HG02759 (cell line): ENCODE results near the gene C5.
A peak's percentile ranks its signal among the peaks of the same experiment; 100 is the strongest.

Experiments
- ATAC-seq: cut with Tn5 transposase; IDR thresholded peaks from one replicate; pipeline ENCODE4 v1.9.1; 2021; ENCODE audit warnings: mild to moderate bottlenecking, moderate library complexity; ENCODE audit not compliant: unreplicated experiment

Gene C5

DNA sequence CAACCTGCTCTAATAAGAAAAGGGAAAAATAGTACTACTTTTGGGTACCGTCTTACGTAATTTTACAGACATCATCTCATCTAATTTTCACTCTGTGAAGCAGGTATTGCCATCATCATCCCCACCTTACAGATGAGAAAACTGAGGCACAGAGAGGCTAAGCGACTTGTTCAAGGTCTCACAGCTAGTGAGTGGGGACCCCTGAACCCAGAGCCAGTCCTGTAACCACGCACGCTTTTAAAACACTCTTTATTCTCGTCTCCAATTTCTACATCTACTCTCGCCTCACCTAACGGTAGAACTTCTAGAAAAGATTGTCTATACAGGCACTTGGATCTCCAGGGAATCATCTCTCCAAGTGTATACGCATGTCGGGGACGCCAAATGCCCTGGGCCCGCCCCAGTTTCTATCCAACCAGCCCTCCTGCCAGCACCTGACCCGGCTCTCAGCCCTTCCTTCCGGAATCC is 122.0 kb downstream of the C5 start:
- peak; percentile 2 for ATAC-seq

DNA sequence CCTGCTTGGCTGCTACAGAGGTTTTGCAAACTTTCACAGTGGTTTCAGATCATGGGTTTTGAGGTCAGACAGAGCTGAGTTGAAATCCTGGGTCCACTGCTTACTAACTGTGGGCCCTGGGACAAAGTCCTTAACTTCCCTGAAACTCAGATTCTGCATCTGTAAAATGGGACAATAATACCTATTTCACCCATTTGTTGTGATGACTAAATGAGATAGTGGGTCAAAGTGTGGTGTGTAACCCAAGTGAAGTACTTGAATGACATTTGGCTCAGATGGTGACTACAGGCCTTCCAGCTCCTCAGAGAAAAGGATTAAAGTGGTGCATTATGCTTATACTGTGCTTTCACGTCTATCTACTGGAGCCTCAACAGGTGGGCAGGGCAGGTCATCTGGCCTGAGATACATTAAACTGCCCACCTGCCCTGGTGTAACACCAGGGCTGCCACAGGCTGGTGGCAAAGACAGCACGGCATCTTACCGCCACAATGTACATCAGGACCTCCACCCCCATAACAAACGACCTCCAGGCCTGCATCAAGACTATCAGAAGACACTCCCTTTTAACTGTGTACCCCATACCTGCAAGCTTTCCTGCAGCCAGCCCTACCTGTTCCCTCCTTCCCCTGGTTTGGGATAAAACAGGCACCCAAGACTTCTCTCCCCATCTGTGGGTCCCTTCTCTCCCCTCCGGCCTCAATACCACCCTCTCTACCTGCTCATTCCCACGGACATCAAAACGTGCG is 122.6 kb downstream of the C5 start:
- ATAC-seq: no peak

DNA sequence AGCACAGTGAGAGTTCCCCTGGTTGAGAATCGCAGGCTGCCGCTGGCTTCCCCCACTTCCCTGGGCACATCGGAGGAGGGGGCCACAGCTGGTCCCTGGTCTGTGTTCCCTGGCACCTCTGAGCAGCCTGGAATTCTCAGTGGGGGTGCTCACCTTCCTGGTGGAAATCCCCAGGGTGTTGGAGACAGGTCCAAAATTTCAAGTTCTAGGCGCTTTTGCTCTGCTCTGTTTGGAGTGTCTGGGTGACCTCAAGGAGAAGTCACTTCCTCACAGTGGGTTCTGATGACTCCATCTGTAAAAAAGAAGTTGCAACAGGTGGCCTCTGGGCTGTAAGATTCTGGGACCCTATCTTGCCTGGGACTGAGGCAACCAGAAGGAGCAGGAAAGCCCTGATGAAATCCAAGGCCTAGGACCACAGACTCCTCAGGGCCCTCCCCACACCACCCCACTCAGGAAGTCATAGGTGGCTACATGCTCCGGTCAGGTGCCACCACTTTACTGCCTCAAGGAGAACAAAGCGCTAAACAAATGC is 123.6 kb downstream of the C5 start, which contains the start of gene TRAF1:
Gene TRAF1 (minus strand): TSS at position 400 of the 532 bp plus-strand sequence. CDS start 721 bp downstream, outside the sequence.
- peak; percentile 25 for ATAC-seq

DNA sequence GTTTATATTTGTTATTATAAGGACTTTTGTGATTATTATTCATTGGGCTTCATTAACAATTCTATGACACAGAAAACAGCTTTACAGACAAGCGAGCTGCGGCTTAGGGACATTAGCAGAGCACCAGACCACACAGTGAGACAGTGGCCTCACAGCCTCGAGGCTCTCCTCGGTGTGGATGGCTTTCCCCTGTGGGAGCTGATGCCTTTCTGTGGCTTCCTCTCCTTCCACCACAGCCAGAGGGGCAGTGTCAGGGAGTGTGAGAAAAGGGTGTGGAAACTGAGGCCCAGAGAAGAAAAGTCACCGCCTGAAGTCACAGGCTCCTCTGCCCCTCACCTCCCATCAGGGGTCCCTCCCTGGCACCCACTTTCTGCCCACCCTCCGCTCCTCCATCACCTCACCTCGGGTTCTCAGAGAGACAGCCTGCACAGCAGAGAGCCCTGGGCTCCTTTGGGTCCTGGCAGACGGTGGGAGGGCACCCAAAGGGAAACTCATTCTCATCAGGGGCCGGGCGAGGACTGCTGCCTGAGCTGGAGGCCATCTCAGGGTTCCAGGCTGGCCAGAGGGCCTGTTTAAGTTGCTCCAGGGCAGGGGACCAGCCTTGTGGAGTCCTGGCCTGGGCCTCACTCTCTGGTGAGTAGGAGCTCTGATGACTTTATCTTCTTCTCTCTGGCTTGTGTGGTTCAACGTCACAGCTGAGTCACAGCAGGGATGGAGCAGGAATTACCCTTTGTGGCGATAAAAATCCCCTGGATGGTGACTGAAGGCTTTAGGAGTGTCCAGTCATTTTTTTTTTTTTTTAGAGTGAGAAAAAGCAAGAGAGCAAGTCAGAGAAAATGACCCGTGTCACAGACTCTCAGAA is 124.3 kb downstream of the C5 start:
- ATAC-seq: peak; percentile 46

GRCh38 chr9:120924698-120925534 is 125.2 kb downstream of the C5 start:
- ATAC-seq: no peak

DNA sequence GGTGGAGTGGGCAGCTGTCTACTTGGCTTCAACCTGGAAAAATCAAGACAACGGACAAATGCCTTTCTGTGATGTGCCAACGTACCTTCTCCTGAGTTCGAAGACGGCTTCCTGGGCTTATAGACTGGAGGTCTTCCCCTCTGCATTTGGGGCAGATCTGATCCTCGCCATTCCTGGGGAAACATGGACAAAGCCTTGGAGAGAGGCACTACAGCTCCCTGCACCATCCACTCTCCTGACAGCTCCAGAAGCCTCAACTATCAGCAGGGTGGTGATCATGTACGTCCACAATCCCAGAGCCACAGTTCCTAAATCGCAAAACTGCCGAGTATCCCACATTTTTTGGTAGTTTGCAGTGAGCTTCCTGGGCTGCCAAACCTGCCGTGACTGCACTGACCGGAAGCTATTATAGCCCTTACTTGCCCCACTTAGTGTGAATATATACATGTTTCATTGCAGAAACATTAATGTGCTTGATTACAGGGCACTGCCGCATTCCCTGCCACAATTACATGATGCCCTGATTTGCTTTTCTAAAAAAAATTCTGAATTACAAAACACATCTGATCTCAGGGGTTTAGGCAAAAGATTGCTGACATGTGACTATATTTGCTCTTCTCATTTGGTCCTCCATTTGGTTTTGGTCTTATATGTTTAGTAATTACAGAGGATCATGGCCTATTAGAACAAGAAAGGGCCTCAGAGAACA is 126.3 kb downstream of the C5 start:
- no peak for ATAC-seq

- ATAC-seq: no peak
Measured at GRCh38 chr9:120922404-120923195, 127.5 kb downstream of the C5 start.

GRCh38 chr9:120921661-120922181 is 128.4 kb downstream of the C5 start:
- ATAC-seq: no peak

DNA sequence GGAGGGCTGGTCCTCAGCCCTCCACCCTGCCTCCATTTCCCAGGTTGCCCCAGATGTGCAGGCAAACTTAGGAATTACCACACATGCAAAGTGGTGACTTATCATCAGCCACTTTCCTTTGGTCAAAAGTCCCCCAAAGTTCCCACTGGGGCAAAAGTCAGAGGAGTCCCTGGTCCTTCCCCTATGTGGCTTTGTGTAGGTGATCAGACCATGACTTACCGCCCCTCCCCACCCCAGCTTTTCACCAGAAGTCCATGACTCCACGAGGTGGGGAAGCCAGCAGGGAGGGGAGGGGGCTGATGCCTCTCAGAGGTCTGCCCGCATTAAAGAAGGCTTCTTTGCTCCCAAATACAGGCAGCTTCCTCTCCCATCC is 129.3 kb downstream of the C5 start:
- ATAC-seq: peak; percentile 43

DNA sequence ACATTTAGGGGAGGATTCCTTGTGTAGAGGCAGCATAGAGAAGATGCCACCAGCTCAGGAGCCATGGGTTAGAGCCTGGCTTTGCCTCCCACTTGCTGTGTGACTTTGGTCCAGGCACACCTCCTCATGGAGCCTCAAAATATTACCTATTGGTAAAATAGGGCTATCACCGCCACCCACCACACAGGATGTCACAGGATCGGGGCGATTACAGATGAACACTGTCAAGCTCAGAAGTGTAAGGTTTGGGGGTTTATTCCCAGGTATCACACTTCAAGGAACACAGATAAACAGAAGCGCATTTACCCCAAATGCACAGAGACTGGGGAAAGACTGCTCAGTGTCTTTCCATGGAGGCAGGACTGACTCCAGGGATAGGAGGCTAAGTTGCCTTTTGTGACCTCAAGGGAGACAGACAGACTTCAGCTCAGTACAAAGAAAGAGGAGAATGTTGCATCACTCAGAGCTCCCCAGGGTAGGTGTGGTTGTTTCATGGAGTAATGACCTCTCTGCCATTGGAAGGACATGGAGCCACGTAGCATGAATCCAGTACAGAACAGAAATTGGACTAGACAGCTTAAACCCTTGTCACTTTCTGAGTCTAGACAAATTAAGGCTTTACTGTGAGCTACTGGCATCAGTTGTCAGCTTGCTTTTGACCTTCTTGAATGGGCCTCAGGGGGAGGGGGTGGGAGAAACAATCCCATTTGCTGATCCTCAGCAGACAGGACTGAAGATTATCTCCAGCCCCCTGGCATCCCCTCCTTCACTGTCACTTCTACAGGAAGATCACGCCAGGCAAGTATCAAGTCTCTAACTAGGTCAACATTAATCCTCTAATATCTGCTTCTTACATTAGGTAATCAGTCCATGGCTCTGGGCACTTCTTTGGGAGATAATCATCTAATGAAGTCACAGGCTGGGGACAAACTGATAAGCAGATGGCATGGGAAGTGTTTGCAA is 130.0 kb downstream of the C5 start:
- no peak for ATAC-seq

GRCh38 chr9:120918931-120919842 is 130.9 kb downstream of the C5 start:
- ATAC-seq: no peak

DNA sequence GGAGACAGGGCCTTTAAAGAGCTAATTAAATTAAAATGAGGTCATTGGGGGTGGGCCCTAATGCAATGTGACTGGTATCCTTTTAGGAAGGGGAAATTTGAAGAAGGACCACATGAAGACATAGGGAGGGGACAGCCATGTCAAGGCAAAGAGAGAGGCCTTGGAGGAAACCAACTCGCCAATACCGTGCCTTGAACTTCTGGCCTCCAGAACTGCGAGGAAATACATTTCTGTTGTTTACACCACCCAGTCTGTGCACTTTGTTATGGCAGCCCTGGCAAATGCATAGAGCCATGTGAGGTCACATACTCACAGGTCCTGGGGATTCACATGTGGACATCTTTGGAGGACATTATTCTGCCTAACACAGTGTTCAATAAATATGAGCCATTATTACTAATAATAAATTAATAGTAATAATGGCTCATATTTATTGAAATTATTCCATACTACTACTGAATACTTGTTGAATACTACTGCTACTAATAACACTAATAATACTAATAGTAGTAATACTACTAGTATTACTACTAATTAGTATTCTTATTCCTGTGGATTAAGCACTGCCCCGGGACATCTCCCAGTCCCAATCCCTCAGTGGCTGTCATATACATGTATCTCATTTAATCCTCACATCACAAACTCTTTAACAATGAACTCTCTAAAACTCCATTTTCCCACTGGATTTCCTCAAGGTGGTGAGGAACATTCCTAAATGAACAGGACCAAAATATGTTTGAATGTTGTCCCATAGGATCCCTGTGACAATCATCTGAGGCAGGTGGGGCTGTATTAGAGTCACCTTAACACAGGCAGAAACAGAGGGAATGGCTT is 131.9 kb downstream of the C5 start:
- no peak for ATAC-seq

- ATAC-seq: no peak
Measured at GRCh38 chr9:120916991-120917880, 132.8 kb downstream of the C5 start.

DNA sequence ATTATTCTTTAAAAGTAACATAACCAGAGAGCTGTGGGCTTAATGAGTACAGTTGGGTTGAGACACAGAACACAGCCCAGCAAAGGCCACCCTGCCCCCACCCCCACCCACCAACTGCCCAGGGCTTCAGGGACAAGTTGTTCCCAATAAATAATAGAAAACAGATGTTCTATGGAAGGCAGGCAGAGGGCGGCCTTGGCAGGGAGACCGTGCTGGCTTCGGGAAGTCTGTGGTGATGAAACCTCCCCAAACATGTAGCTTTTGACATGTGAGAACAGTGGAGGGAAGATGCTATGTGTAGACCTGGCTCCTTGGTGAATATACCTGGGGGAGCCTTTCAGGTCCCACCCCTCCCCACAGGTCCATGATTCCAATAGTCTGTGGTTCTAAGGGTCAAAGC is 133.5 kb downstream of the C5 start:
- no peak for ATAC-seq

- ATAC-seq: no peak
Measured at GRCh38 chr9:120915854-120916470, 134.1 kb downstream of the C5 start.
